ENCODE results near the gene GMPR. TPM values are rescaled to one million over a fixed set of nuclear protein-coding genes. Genes with fewer than 3 reads are reported as not detected.

Gene GMPR
- total RNA-seq, 2 experiments from 2014 or later: 0.63 to 0.95 TPM

GRCh38 chr6:16291739-16292138, 53.4 kb downstream of the GMPR start:
- TF ChIP-seq CTCF (IDR thresholded peaks at IDR 0.05): no peak
- intact Hi-C loops (cut with DNase I, micrococcal nuclease): no loop called here
- no peaks in the 10 kb centered on the region for H3K4me1 ChIP-seq (ENCODE audit: insufficient read depth, low read length)
- H3K9me3 ChIP-seq (ENCODE audit: control insufficient read depth in 1 of 2, insufficient read depth in 1 of 2, low read length in 2 of 2): no peaks in the 10 kb centered on the region
- CTCF ChIA-PET: no interaction called here
- no peak for DNase-seq
- Mint-ChIP-seq H3K9me3 (no peaks in the 10 kb centered on the region), H3K27me3 (no peaks in the 10 kb centered on the region), H3K36me3 (ENCODE audit: low read depth) (no peaks in the 10 kb centered on the region), H3K27ac (no peak overlapping the region), H3K4me1 (ENCODE audit: low read depth) (no peaks in the 10 kb centered on the region), H3K4me3 (no peak overlapping the region)
- no peak for ATAC-seq (ENCODE audit: poor library complexity)
- H3K36me3 ChIP-seq (ENCODE audit: insufficient read depth, low read length): no peaks in the 10 kb centered on the region
- no peak overlapping the region for H3K4me3 ChIP-seq (ENCODE audit: low read length)
- H3K27ac ChIP-seq (ENCODE audit: low read depth in 1 of 2, low read length in 2 of 2): no peak overlapping the region
- POLR2A ChIA-PET: no interaction called here
- H3K27me3 ChIP-seq (ENCODE audit: control insufficient read depth in 1 of 2, insufficient read depth in 2 of 2, low read length in 2 of 2): no peaks in the 10 kb centered on the region

- Mint-ChIP-seq H3K4me3 (no peak overlapping the region), H3K4me1 (ENCODE audit: low read depth) (no peaks in the 10 kb centered on the region), H3K36me3 (ENCODE audit: low read depth) (no peaks in the 10 kb centered on the region), H3K9me3 (no peaks in the 10 kb centered on the region), H3K27ac (no peak overlapping the region), H3K27me3 (no peaks in the 10 kb centered on the region)
- TF ChIP-seq CTCF (IDR thresholded peaks at IDR 0.05): no peak
- Histone ChIP-seq H3K4me3 (ENCODE audit: low read length) (no peak overlapping the region), H3K27ac (ENCODE audit: low read depth in 1 of 2, low read length in 2 of 2) (no peak overlapping the region), H3K4me1 (ENCODE audit: insufficient read depth, low read length) (no peaks in the 10 kb centered on the region), H3K9me3 (ENCODE audit: control insufficient read depth in 1 of 2, insufficient read depth in 1 of 2, low read length in 2 of 2) (no peaks in the 10 kb centered on the region), H3K36me3 (ENCODE audit: insufficient read depth, low read length) (no peaks in the 10 kb centered on the region), H3K27me3 (ENCODE audit: control insufficient read depth in 1 of 2, insufficient read depth in 2 of 2, low read length in 2 of 2) (no peaks in the 10 kb centered on the region)
- intact Hi-C loops (cut with DNase I, micrococcal nuclease): no loop called here
- DNase-seq (no peak), ATAC-seq (ENCODE audit: poor library complexity) (no peak)
- ChIA-PET CTCF (no interaction called here), POLR2A (no interaction called here)
These were observed 54.0 kb downstream of the GMPR start for GRCh38 chr6:16292432-16292831.

- no peak overlapping the region for H3K27ac ChIP-seq (ENCODE audit: low read depth in 1 of 2, low read length in 2 of 2)
- no peak for TF ChIP-seq CTCF (IDR thresholded peaks at IDR 0.05)
- ChIA-PET CTCF (no interaction called here), POLR2A (no interaction called here)
- H3K27me3 ChIP-seq (ENCODE audit: control insufficient read depth in 1 of 2, insufficient read depth in 2 of 2, low read length in 2 of 2): no peaks in the 10 kb centered on the region
- H3K4me1 Mint-ChIP-seq (ENCODE audit: low read depth): no peaks in the 10 kb centered on the region
- H3K4me1 ChIP-seq (ENCODE audit: insufficient read depth, low read length): no peaks in the 10 kb centered on the region
- DNase-seq (no peak), ATAC-seq (ENCODE audit: poor library complexity) (no peak)
- H3K4me3 Mint-ChIP-seq: no peak overlapping the region
- no peak overlapping the region for H3K4me3 ChIP-seq (ENCODE audit: low read length)
- H3K36me3 ChIP-seq (ENCODE audit: insufficient read depth, low read length): no peaks in the 10 kb centered on the region
- no peaks in the 10 kb centered on the region for H3K27me3 Mint-ChIP-seq
- intact Hi-C loops (cut with DNase I, micrococcal nuclease): no loop called here
- H3K9me3 ChIP-seq (ENCODE audit: control insufficient read depth in 1 of 2, insufficient read depth in 1 of 2, low read length in 2 of 2): no peaks in the 10 kb centered on the region
- no peaks in the 10 kb centered on the region for H3K9me3 Mint-ChIP-seq
- no peaks in the 10 kb centered on the region for H3K36me3 Mint-ChIP-seq (ENCODE audit: low read depth)
- H3K27ac Mint-ChIP-seq: no peak overlapping the region
These were observed 54.6 kb downstream of the GMPR start for GRCh38 chr6:16292942-16293341.

Data from CD4-positive, alpha-beta T cell (primary cell).